ENCODE measurements around the gene TNRC6B. TPM values are rescaled to one million over a fixed set of nuclear protein-coding genes. Genes with fewer than 3 reads are reported as not detected.

TNRC6B gene
- total and polyA plus RNA-seq, 2 experiments from 2014 or later: 46.9 to 87.8 TPM

DNA sequence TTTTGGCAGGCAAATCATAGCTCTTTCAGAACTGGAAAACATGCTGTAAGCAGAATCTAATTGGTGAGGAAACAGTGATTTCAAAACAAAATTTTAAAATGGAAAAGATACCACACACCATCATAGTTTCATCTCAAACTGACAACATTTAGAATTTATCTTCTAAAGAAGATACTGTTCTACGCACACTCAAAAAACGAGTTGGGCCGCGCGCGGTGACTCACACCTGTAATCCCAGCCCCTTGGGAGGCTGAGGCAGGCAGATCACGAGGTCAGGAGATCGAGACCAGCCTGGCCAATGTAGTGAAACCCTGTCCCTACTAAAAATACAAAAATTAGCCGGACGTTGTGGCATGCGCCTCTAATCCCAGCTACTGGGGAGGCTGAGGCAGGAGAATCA lies 124.4 kb downstream of the TNRC6B start:
- Mint-ChIP-seq H3K4me1 (no peaks in the 10 kb centered on the region), H3K27ac (no peak overlapping the region), H3K4me3 (no peak overlapping the region), H3K36me3 (ENCODE audit: low read depth) (peaks cover 50% of the 10 kb centered on the region), H3K9me3 (no peaks in the 10 kb centered on the region), H3K27me3 (ENCODE audit: insufficient read depth, low read depth, poor library complexity) (no peaks in the 10 kb centered on the region)
- no peaks in the 10 kb centered on the region; the same call in 1 of the 2 replicates for H3K79me2 ChIP-seq (replicated peaks; ENCODE audit: insufficient read depth)
- H3K4me1 ChIP-seq (ENCODE audit: insufficient read depth): no peaks in the 10 kb centered on the region
- H3K4me3 ChIP-seq: no peak overlapping the region
- no peaks in the 10 kb centered on the region for H3K27me3 ChIP-seq (ENCODE audit: insufficient read depth)
- DNase-seq (ENCODE audit: low spot score) (no peak), ATAC-seq (no peak)
- H3K27ac ChIP-seq (ENCODE audit: low read depth): no peak overlapping the region
- peaks cover 33% of the 10 kb centered on the region for H3K36me3 ChIP-seq (ENCODE audit: insufficient read depth)
- TF ChIP-seq REST (IDR thresholded peaks at IDR 0.05; ENCODE audit: unreplicated experiment) (no peak), CREB1 (CRISPR knock-in tag; IDR thresholded peaks at IDR 0.05; ENCODE audit: low read depth) (no peak), CTCF (conservative IDR thresholded peaks at IDR 0.05; ENCODE audit: low read depth in 2 of 2) (no peak), NANOG (IDR thresholded peaks at IDR 0.05; ENCODE audit: borderline replicate concordance) (no peak), EZH2phosphoT487 (IDR thresholded peaks at IDR 0.05; ENCODE audit: unreplicated experiment) (no peak), ETS1 (IDR thresholded peaks at IDR 0.05) (no peak), ZNF114 (CRISPR knock-in tag; IDR thresholded peaks at IDR 0.05) (no peak), STAT1 (IDR thresholded peaks at IDR 0.05; ENCODE audit: unreplicated experiment) (no peak), POLR2AphosphoS5 (IDR thresholded peaks at IDR 0.05; ENCODE audit: low read depth) (no peak), ZNF331 (CRISPR knock-in tag; IDR thresholded peaks at IDR 0.05; ENCODE audit: low read depth) (no peak), JUNB (IDR thresholded peaks at IDR 0.05; ENCODE audit: unreplicated experiment) (no peak), EZH2 (IDR thresholded peaks at IDR 0.05; ENCODE audit: low read depth, unreplicated experiment) (no peak), ZNF462 (CRISPR knock-in tag; IDR thresholded peaks at IDR 0.05) (no peak)
- H3F3A ChIP-seq (replicated peaks; ENCODE audit: low read depth): no peaks in the 10 kb centered on the region; the same call in 1 of the 2 replicates
- no peak overlapping the region for H2AFZ ChIP-seq
- H3K4me2 ChIP-seq: no peak overlapping the region
- H3K9me2 ChIP-seq (ENCODE audit: insufficient read depth): no peaks in the 10 kb centered on the region
- H4K20me1 ChIP-seq (replicated peaks; ENCODE audit: insufficient read depth): peaks cover 7% of the 10 kb centered on the region

Data from GM23338 (cell line).